Placental epithelial cell (primary cell): ENCODE data around the gene CKAP5. TPM values are rescaled to one million over a fixed set of nuclear protein-coding genes. Genes with fewer than 3 reads are reported as not detected.

Experiments
- small RNA-seq: library from RNA; depleted of rRNA; stranded (forward); fragments of <200 nt; gene quantifications from one replicate; pipeline ENCODE3, GENCODE V24; 2012
- total RNA-seq: library from RNA; depleted of rRNA; stranded (reverse); fragments of >200 nt; gene quantifications from 2 replicates; pipeline ENCODE4 v1.2.3, GENCODE V29; 2012

Gene CKAP5
- 50.1 and 51.0 TPM in 2 replicates for total RNA-seq

GRCh38 chr11:46845740-46846509, at the start of gene CKAP5:
TSS of gene CKAP5 (minus strand) at chr11:46846280. CDS start at chr11:46821231, 25,049 bp downstream.

DNA sequence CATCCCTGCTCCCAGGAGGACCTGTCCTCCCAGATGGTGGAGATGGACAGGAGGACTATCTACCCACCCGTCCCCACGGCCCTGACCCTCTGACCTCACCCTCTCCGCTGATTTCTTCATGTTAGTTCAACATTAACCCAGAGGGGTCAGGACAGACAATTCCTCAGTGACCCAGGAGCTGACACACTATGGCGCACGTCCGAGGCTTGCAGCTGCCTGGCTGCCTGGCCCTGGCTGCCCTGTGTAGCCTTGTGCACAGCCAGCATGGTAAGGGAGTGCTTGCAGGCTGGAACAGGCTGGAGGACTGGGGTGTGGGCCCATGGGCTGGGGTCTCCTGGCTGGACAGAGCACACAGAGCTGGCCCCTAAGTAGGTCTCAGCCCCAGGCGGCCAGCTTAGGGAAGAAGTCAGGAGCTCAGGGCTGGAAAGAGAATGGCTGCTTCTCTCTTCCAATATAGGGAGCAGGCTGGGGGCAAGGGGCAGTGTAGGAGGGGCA, 127.0 kb downstream of the CKAP5 start, which contains the start of gene F2:
Gene F2 (plus strand): TSS at position 166 of the 495 bp plus-strand sequence. CDS start 23 bp downstream, at position 189.

DNA sequence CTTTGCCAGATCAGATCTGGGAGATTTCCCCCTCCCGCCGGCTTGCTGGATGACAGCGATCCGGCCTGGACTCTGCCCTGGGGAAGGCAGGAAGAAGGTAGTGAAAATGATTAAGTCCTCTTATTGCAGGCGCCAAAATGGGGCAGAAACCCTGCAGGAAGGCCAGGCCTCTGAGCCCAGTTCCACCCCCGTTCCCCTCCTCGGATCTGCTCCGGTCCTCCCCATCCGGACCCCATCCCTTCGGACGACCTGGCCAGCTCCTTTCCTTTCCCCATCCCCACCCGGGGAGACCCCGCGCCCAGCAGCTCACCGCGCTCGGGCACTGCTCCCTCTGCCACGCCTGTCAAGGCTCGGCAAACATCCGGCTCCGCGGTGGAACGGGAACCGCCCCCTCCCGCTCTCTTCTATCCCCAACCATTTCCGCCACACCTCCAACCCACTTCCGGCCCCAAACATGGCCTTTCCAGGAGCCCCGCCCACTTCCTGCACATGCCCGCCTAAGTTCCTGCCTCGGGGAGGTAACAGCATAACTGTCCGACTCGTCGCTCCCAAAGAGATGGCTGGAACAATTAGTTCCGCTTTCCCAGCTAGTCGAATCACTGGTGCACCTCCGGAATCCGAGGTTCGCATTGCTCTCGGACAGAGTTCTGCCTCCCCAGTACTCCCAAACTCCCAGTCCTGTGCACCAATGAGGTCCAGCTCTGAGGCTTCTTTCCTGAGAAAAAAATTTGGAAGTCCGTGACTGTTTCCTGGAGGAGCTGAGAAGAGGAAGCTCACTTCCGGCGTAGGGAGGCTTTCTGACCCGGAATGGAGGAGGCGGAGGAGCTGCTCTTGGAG, 145.6 kb downstream of the CKAP5 start, which contains the start of the genes ARHGAP1 and ZNF408:
Gene ARHGAP1 (minus strand): TSS at position 379 of the 837 bp plus-strand sequence. CDS start 4,512 bp downstream, outside the sequence.
Gene ZNF408 (plus strand): TSS at position 791 of the 837 bp plus-strand sequence. CDS start 17 bp downstream, at position 808.

Small RNA genes lying within 50 kb of the gene (small RNA-seq; reads per million reads assigned to genes)
- 2.8 reads per million, percentile 85 among the genes with 10 or more reads in this experiment for gene MIR5582
- not detected for gene RF00573
- 691 reads per million, percentile 99 among the genes with 10 or more reads in this experiment for gene SNORD67

Other genes starting within 250 kb of the CKAP5 start
- gene HARBI1, start 229.1 kb downstream of the CKAP5 start, total RNA-seq = 4.3 and 5.1 TPM in 2 replicates
- gene ATG13, start 228.7 kb downstream of the CKAP5 start, total RNA-seq = 52.6 and 79.9 TPM in 2 replicates
- 64.0 and 78.9 TPM in 2 replicates for gene ARHGAP1, start 145.7 kb downstream of the CKAP5 start, total RNA-seq
- 16.3 and 16.9 TPM in 2 replicates for gene ZNF408, start 145.2 kb downstream of the CKAP5 start, total RNA-seq
- not detected in 2 replicates for gene F2, start 127.1 kb downstream of the CKAP5 start, total RNA-seq
- 0.43 and 1.6 TPM in 2 replicates for gene LRP4, start 72.3 kb upstream of the CKAP5 start, total RNA-seq
- gene CSTPP1, start 90.5 kb upstream of the CKAP5 start, total RNA-seq = 29.2 and 29.8 TPM in 2 replicates